ENCODE results near the gene DDX17.
A peak's percentile ranks its signal among the peaks of the same experiment; 100 is the strongest.

- TF ChIP-seq POLR2A (IDR thresholded peaks at IDR 0.05) (no peak), POLR2AphosphoS5 (IDR thresholded peaks at IDR 0.05) (peak in 1 of 3 donors; percentile 27), EP300 (IDR thresholded peaks at IDR 0.05) (no peak), CTCF (IDR thresholded peaks at IDR 0.05) (no peak)
These were observed 18.2 kb downstream of the DDX17 start for GRCh38 chr22:38487946-38488345.
